ENCODE results near the gene SPTBN4.

SPTBN4 gene

DNA sequence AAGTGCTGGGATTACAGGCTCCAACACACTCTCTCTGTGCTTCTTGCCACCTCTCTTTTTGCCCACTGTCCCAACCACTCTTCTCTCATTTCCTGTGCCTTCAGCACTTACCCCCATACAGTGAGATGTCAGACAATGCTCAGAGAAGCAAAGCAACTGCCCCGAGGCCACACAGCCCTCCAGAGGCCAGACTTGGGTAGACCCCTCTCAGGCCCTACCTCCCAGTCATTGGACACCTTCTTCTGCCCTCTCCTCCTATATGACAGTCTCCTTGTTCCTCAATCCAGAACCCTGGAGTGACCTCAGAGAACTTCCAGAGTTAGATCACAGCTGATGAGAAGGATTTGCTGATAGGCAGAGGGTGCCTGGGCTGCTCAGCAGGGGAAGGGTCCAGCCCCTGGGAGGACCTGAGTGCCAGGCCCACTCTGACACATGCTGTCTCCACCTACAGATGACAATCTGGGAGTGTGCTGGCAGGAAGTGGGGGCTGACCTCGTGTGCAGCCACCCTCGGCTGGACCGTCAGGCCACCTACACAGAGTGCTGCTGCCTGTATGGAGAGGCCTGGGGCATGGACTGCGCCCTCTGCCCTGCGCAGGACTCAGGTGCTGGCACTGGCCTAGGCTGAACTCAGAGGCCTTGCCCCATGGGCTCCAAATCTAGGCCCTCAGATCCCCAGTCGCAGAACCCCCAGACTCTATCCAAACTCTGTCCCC, 158.8 kb downstream of the SPTBN4 start:
- TF ChIP-seq, protein P1, sequence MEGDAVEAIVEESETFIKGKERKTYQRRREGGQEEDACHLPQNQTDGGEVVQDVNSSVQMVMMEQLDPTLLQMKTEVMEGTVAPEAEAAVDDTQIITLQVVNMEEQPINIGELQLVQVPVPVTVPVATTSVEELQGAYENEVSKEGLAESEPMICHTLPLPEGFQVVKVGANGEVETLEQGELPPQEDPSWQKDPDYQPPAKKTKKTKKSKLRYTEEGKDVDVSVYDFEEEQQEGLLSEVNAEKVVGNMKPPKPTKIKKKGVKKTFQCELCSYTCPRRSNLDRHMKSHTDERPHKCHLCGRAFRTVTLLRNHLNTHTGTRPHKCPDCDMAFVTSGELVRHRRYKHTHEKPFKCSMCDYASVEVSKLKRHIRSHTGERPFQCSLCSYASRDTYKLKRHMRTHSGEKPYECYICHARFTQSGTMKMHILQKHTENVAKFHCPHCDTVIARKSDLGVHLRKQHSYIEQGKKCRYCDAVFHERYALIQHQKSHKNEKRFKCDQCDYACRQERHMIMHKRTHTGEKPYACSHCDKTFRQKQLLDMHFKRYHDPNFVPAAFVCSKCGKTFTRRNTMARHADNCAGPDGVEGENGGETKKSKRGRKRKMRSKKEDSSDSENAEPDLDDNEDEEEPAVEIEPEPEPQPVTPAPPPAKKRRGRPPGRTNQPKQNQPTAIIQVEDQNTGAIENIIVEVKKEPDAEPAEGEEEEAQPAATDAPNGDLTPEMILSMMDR (IDR thresholded peaks at IDR 0.05): no peak

Data from LNCAP (cell line).